ENCODE data around the gene SPRR2E. TPM values are rescaled to one million over a fixed set of nuclear protein-coding genes. Genes with fewer than 3 reads are reported as not detected.

Gene SPRR2E
- total RNA-seq (2022; extraction: Qiagen RNA extraction): not detected in 5 replicates

DNA sequence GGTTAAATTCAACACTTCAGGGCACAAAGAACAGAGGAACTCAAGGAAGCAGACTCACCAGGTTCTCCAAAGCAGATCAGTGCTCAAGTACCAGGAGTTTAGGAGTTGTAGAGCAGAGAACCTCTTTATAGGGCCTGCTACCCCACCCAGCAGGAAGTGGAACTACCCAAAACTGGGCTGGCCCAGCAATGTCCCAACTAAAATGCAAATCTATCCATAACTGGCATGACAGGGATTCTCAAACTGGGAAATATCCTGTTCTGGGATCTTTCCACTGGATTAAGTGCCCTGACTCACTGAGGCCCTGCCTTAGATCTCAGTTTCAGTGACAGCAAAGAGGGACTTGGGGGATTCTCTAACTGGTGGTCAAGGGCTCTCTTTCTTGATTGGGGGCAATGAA is at the start of gene SPRR2E:
Gene SPRR2E, minus strand, starts transcription at position 101 of the 400 bp plus-strand sequence. CDS start 775 bp downstream, outside the sequence.

DNA sequence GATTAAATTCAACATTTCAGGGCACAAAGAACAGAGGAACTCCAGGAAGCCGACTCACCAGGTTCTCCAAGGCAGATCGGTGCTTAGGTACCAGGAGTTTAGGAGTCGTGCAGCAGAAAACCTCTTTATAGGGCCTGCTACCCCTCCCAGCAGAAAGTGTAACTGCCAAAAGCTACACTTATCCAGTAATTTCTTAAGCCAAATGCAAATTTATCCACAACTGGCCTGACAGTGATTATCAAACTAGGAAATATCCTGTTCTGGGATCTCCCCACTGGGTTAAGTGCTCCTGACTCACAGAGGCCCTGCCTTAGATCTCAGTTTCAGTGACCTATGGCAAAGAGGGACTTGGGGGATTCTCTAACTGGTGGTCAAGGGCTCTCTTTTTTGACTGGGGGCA is 19.1 kb upstream of the SPRR2E start, which contains the start of gene SPRR2F:
Gene SPRR2F, minus strand, starts transcription at position 101 of the 400 bp plus-strand sequence. CDS start 783 bp downstream, outside the sequence.

GRCh38 chr1:153071511-153071910 is 22.8 kb downstream of the SPRR2E start, which contains the start of gene SPRR2B:
TSS of gene SPRR2B (minus strand) at chr1:153071611. CDS start at chr1:153070839, 772 bp downstream.

GRCh38 chr1:153057375-153057774 is 37.0 kb downstream of the SPRR2E start, which contains the start of gene SPRR2A:
TSS of gene SPRR2A (minus strand) at chr1:153057512. CDS start at chr1:153056735, 777 bp downstream.

Other genes starting within 250 kb of the SPRR2E start
- not detected in 5 replicates for gene LCE7A, start 234.5 kb downstream of the SPRR2E start, total RNA-seq (2022; extraction: Qiagen RNA extraction)
- not detected in 5 replicates for gene SMCP, start 216.2 kb downstream of the SPRR2E start, total RNA-seq (2022; extraction: Qiagen RNA extraction)
- gene IVL, start 186.0 kb downstream of the SPRR2E start, total RNA-seq (2022; extraction: Qiagen RNA extraction): 0.03 to 0.06 TPM in 2 of 5 replicates, not detected in the others
- gene SPRR5, start 147.3 kb downstream of the SPRR2E start, total RNA-seq (2022; extraction: Qiagen RNA extraction): not detected in 5 replicates
- not detected in 5 replicates for gene SPRR4, start 123.9 kb downstream of the SPRR2E start, total RNA-seq (2022; extraction: Qiagen RNA extraction)
- not detected in 5 replicates for gene SPRR1A, start 110.4 kb downstream of the SPRR2E start, total RNA-seq (2022; extraction: Qiagen RNA extraction)
- gene SPRR3, start 92.8 kb downstream of the SPRR2E start, total RNA-seq (2022; extraction: Qiagen RNA extraction): not detected in 5 replicates
- gene SPRR1B, start 63.3 kb downstream of the SPRR2E start, total RNA-seq (2022; extraction: Qiagen RNA extraction): not detected in 5 replicates
- 0.21 TPM in 1 of 5 replicates, not detected in the others for gene SPRR2D, start 53.4 kb downstream of the SPRR2E start, total RNA-seq (2022; extraction: Qiagen RNA extraction)
- not detected in 5 replicates for gene SPRR2A, start 37.0 kb downstream of the SPRR2E start, total RNA-seq (2022; extraction: Qiagen RNA extraction)
- gene SPRR2B, start 22.9 kb downstream of the SPRR2E start, total RNA-seq (2022; extraction: Qiagen RNA extraction): not detected in 5 replicates
- gene SPRR2F, start 19.0 kb upstream of the SPRR2E start, total RNA-seq (2022; extraction: Qiagen RNA extraction): not detected in 5 replicates
- not detected in 5 replicates for gene SPRR2G, start 56.4 kb upstream of the SPRR2E start, total RNA-seq (2022; extraction: Qiagen RNA extraction)
- gene LELP1, start 108.9 kb upstream of the SPRR2E start, total RNA-seq (2022; extraction: Qiagen RNA extraction): not detected in 5 replicates
- not detected in 5 replicates for gene PRR9, start 123.1 kb upstream of the SPRR2E start, total RNA-seq (2022; extraction: Qiagen RNA extraction)
- not detected in 5 replicates for gene LORICRIN, start 165.2 kb upstream of the SPRR2E start, total RNA-seq (2022; extraction: Qiagen RNA extraction)
- gene PGLYRP3, start 218.4 kb upstream of the SPRR2E start, total RNA-seq (2022; extraction: Qiagen RNA extraction): not detected in 5 replicates

Measured in A549 treated with CORT108297 at 1 μM for 4 hours (cell line).